Activated T-cell treated with anti-CD3 and anti-CD28 coated beads for 48 hours (primary cell): ENCODE results near the gene SIN3B.
A peak's percentile ranks its signal among the peaks of the same experiment; 100 is the strongest.

Source experiments
- DNase-seq: peaks from one replicate; pipeline ENCODE4 v3.0.0-alpha.2; 2020; ENCODE audit warnings: low read depth

The SIN3B gene

GRCh38 chr19:16889366-16889882, 60.2 kb downstream of the SIN3B start:
- DNase-seq: no peak

GRCh38 chr19:16889883-16890460, 60.8 kb downstream of the SIN3B start:
- no peak for DNase-seq

DNA sequence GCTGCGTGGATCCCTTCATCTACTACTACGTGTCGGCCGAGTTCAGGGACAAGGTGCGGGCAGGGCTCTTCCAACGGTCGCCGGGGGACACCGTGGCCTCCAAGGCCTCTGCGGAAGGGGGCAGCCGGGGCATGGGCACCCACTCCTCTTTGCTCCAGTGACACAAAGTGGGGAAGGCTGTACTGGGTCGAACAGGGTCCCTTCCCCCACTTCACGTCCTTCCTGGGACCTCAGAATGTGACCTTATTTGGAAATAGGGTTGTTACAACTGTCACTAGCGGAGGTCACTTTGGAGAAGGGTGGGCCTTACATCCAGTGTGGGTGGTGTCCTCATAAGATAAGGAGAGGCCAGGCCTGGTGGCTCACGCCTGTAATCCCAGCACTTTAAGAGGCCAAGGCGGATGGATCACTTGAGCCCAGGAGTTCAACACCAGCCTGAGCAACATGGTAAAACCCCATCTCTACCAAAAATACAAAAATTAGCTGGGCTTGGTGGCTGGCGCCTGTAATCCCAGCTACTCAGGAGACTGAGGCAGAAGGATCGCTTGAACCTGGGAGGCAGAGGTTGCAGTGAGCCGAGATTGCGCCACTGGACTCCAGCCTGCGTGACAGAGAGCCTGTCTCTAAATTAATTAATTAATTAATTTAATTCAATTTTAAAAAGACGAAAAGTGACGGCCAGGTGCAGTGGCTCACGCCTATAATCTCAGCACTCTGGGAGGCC, 61.4 kb downstream of the SIN3B start:
- no peak for DNase-seq

- no peak for DNase-seq
Observed at GRCh38 chr19:16891696-16892382, 62.6 kb downstream of the SIN3B start.

DNA sequence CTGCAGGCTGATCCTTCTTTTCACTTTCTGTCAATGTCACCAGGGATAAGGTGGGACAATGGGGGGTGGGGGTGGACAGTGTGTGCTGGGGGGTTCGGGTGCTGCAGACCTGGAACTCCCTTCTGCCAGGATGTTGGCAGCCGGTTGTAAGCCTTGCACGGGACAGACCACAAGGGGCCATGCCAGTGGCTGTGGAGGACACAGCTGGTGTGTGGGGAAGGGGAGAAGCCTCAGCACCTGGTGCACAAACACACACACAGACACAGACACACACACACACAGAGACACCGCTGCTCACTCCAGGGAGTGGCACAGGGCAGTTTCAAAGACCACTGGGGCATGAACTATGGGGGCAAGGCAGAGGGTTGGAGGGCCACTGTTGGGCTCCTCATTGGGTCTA, 63.2 kb downstream of the SIN3B start:
- DNase-seq: no peak

DNA sequence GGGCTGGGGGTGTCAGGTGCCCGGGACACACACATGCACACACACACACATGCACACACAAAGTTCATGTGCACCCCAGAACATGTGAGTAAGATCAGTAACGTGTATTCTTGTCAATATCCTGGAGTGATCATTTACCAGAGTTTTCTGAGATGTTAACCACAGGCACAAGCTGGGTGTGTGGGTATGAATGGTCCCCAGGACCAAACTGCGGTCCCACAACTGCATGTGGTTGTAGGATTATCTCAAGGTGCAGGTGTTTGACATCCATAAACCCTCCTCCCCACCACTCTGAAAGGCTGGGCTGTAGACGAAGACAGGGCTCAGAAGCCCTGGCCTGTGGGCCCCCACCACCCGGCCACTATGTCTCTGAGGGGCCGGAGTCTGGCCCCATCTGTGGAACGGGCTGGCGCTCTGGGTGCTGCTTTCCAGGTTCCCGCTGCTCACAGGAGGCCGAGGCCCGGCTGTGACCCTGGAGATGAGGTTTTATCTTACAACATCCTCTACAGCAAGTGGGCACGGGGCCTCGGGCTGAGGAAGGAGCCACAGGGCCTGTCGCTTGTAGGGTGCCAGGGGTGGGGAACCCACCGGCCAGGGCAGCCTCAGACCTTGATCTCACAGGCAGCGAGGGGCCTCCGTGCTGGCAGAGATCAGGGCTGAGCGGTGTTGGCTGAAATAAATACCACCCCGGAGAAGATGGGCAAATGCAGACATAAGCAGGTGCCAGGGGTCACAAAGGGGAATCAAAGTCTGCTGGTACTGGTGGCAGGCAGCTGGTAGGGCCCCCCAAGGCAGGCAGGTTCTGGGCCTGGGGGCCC, 63.9 kb downstream of the SIN3B start:
- no peak for DNase-seq

DNA sequence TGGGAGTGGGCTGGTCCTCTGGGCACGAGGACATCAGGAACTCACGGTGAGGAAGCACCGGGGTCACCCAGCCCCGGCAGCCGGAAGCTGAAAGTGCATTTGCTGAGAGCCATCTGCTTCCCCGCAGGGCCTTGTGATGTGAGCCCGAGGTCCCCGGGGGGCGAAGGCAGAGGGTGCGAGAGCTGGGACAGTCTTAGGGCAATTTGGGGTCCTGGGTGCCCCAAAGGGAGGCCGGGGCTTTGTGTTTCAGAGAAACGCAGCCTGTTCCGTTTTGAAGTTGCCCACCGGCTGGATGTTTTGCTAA, 64.4 kb downstream of the SIN3B start:
- DNase-seq: no peak

DNA sequence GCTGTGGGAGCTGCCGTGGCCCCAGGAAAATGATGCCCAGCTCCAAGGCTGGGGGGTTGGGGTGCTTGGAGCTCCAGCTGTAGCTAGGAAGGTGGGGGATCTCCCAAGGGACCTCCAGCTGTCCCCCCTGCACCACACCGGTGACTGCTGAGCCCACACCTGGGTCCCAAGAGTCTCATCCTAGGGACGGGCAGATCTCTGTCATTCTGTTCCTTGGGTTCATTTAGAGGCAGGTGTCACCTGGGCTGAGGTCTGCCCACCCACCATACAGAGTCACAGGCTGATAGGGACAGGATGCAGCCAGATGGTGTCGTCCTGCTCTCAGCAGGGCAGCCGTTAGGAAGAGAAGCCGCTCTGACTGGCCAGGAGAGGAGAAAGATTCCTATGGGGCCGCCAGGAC, 64.9 kb downstream of the SIN3B start:
- no peak for DNase-seq

DNA sequence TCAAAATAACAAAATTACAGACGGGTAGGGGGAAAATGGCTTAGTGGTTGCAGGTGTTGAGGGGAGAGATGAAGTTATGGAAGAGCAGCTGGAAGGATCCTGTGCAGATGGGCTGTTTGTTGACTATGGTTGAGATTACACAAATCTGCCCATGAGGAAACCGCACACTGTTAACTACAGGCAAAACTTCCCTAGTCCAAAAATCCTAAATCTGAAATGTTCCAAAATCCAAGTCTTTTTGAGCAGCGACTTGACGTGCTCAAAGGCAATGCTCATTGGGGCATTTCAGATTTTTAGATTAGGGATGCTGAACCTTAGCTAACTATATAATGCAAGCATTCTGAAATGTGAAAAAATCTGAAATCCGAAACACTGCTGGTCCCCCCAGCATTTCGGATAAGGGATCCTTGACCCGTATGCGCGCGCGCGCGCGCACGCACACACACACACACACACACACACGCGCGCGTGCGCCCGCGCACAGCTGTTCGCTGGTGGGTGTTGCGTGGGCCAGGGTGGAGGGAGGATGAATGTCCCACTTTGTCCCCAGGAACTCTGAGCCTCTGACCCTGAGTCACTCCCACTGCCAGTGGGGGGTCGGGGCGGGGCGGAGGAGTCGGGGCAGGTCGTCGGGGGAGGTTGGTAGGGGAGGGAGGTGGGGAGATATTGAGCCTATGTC, 66.4 kb downstream of the SIN3B start:
- no peak for DNase-seq

- DNase-seq: no peak
Observed at GRCh38 chr19:16896146-16897028, 67.2 kb downstream of the SIN3B start.

DNA sequence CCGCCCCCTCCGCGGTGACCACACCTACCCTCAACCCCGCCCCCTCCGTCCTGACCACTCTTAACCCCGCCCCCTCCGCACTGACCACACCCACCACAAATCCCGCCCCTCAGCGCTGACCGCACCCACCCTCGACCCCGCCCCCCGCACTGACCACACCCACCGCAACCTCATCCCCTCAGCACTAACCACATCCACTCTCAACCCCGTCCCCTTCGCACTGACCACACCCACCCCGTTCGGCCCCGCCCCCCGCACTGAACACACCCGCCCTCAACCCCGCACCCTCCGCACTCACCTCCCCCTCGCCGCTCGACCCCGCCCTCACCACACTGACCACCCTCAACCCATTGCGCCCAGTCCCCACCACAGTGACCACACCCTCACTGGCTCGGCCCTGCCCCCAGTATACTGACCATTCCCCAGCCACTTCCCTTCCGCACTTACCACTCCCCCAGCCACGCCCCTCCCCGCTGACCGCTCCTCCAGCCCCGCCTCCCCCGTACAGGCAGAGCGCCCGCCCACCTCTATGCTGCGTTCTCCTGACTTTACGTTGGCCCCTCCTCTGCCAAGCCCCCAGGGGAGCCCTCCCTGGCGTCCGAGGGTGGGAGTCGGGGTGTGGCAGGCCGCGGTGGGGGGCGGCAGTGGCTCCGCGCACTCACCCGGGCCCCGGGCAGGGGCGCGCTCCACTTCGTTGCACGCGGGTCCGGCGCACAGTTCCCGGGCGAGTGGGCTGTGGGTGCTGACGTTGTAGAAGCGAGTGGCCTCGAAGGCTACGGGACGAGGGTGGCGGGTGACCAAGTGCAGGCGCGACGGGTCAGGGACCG, 68.0 kb downstream of the SIN3B start:
- peak; percentile 63 for DNase-seq

DNA sequence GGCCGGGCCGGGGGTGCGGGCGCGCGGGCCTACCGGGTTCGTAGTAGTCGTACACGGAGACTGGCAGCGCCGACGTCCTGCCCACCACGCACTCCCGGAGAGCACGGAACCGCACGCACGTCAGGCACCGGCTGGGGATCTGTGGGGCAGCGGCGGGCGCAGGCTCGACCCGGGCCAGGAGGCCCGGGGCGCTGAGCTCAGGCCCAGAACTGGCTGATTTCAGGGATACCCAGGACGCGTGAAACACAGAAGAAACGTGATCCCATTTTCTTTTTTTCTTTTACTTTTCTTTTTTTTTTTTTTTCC, 68.6 kb downstream of the SIN3B start:
- DNase-seq: no peak

DNA sequence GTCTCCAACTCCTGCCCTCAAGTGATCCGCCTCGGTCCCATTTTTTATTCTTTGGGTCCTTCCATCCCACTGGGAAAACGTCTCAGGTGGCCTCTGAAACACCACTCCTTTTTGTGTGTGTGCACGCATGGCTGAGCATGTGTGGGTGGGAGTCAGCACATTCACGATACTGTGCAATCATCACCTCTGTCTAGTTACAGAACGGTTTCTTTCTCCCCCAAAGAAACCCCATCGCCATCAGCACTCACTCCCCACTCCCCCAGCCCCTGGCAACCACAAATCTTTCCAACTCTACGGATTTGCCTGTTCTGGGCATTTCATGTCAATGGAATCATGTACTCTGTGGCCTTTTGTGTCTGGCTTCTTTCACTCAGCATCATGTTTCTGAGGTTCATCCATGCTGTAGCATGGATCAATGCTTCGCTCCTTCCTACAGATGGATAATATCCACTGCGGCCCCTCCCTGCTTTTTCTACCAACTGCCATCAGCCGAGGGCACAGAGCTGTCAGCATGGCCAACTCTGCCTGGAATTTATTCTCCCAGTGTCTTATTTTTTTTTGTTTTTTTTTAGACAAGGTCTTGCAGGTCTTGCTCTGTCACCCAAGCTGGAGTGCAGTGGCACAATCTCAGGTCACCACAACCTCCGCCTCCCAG, 69.3 kb downstream of the SIN3B start:
- DNase-seq: no peak

DNA sequence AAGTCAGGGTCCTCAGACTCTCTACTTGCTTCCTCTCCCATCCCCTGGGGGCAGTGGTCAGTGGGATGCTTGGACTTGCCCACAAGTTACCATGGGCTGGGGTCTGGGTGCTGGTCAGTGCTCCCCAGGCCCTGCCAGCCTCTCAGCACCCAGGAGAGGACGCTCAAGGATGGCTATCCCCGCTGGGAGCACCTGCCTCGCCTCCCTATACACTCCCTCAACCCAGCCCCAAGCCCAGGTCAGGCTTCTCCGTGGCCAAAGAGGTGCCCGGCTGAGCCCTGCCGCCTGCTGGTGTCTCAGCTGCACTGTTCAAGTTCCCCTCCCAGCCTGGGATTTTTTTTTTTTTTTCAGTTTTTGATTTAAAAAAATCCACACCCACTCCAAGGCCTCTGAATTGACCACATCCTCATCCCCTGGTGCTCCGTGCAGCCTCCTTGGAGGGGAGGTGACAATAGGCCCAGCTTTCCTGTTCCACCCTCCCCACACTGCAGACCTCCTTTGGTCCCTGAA, 70.4 kb downstream of the SIN3B start:
- DNase-seq: peak; percentile 20

GRCh38 chr19:16901491-16902175, 72.4 kb downstream of the SIN3B start:
- no peak for DNase-seq

- DNase-seq: no peak
Observed at GRCh38 chr19:16902545-16902944, 73.3 kb downstream of the SIN3B start.

DNA sequence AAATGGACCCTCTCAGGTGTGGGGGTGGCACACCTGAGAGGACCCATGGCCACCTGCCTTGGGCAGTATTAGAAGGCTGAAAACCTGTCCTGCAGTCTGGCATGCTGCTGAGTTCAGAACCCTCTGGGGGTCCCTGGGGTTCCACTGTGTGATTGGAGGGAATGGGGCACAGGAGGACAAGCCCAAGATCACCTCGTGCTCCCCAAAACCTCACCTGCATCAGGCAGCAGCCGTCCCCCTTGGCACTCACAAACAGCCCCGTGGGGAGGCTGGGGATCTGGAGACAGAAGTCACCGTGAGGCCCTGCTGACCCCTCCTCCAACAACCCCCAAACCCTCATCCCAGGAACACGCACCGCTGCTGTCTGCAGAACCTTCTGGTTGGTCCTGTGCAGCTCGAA, 74.1 kb downstream of the SIN3B start:
- no peak for DNase-seq

- no peak for DNase-seq
Observed at GRCh38 chr19:16904599-16904998, 75.4 kb downstream of the SIN3B start.

GRCh38 chr19:16908759-16909158, 79.6 kb downstream of the SIN3B start:
- no peak for DNase-seq
